Effector CD4-positive, alpha-beta T cell (primary cell): ENCODE data around the gene CHD8.

Experiments used
- DNase-seq: peaks from one replicate; pipeline ENCODE4 v3.0.0-alpha.2; 2020

CHD8 gene

GRCh38 chr14:21356511-21356910 is 99.4 kb downstream of the CHD8 start:
- no peak for DNase-seq

GRCh38 chr14:21352587-21352986 is 103.3 kb downstream of the CHD8 start:
- DNase-seq: no peak

DNA sequence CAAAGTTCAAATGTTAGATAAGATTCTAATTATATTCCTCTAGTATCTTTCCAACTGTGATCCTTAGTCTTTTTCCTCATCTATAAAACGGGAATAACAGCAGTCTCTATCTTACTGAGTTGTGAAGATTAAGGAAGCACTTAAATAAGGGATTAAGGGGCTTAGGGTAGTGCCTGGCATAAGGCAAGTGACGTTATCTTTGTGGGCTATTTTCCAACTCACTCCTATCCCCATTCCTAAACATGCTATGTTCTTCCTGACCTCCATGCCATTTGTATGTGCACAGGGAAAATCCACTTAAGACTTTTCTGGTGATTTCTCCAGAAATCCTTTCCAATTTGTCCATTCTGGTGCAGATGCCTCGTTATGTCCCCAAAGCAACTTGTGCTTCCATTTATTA is 105.4 kb downstream of the CHD8 start:
- no peak for DNase-seq

- no peak for DNase-seq
Measured at GRCh38 chr14:21347201-21347600, 108.7 kb downstream of the CHD8 start.

DNA sequence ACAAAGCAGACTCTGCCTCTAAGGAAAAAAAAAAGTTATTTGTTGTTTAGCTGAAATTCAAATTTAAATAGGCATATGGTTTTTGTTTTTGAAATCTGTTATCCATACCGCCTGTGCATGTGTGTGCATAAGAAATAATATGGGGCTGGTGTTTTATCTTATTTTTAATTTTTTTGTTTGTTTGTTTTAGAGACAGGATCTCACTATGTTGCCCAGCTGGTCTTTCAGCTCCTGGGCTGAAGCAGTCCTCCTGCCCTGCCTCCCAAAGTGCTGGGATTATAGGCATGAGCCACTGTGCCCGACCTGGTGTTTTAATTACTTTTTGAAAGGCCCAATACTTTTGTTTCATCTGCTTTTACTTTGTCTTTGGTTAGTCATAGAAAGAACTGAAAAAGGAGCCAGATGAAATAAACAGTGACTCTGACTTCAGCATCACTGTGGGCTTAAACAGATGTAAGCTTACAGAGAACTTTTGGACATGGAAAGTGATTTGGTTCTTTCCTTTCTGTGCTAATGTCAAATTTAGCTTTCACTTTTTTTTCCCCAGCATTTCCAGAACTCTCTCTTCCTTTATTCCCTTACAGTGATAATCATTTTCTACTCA is 109.3 kb downstream of the CHD8 start:
- no peak for DNase-seq

- no peak for DNase-seq
Measured at GRCh38 chr14:21343035-21343794, 112.7 kb downstream of the CHD8 start.
